ENCODE results near the gene CBX8. TPM values are rescaled to one million over a fixed set of nuclear protein-coding genes. Genes with fewer than 3 reads are reported as not detected.

CBX8 gene
- total and polyA plus RNA-seq, 2 of the 13 experiments (the other 11 are each of a cell fraction or from before 2014, with no cell fraction given): 0.34 to 12.6 TPM

GRCh38 chr17:79844869-79845600 is 48.2 kb upstream of the CBX8 start (continued):
- TF ChIP-seq REST (IDR thresholded peaks at IDR 0.05; ENCODE audit: borderline replicate concordance in 1 of 2, low read depth in 1 of 2, low read length in 2 of 2) (no peak), ZSCAN9 (CRISPR knock-in tag; IDR thresholded peaks at IDR 0.05; ENCODE audit: borderline replicate concordance) (peak; percentile 75; the same call in 1 of the 2 replicates), SALL1 (CRISPR knock-in tag; IDR thresholded peaks at IDR 0.05) (peak; percentile 91), GATAD2A (CRISPR knock-in tag; IDR thresholded peaks at IDR 0.05) (peak; percentile 88), AHDC1 (CRISPR knock-in tag; IDR thresholded peaks at IDR 0.05; ENCODE audit: borderline replicate concordance) (no peak), MNT (IDR thresholded peaks at IDR 0.05) (no peak), HNRNPLL (IDR thresholded peaks at IDR 0.05; ENCODE audit: low read depth, low read length, poor library complexity, severe bottlenecking) (peak; percentile 47), ZNF644 (CRISPR knock-in tag; IDR thresholded peaks at IDR 0.05; ENCODE audit: low read depth) (no peak), HOXA5 (CRISPR knock-in tag; IDR thresholded peaks at IDR 0.05) (no peak), MAX (IDR thresholded peaks at IDR 0.05) (peak; percentile 98), EHMT2 (IDR thresholded peaks at IDR 0.05; ENCODE audit: borderline replicate concordance, low read depth, low read length) (no peak), ZBTB39 (CRISPR knock-in tag; IDR thresholded peaks at IDR 0.05) (peak; percentile 64; the same call in 1 of the 2 replicates), ZNF546 (CRISPR knock-in tag; conservative IDR thresholded peaks at IDR 0.05) (no peak), ZFP1 (CRISPR knock-in tag; IDR thresholded peaks at IDR 0.05) (0 out of 2 replicates have a peak, but pooled peaks have one; percentile 34), TRIM24 (CRISPR knock-in tag; IDR thresholded peaks at IDR 0.05) (0 out of 2 replicates have a peak, but pooled peaks have one; percentile 34), PHF8 (CRISPR knock-in tag; IDR thresholded peaks at IDR 0.05) (peak; percentile 73)

Data from HepG2 (cell line).